Stimulated activated naive CD4-positive, alpha-beta T cell treated with Interleukin-2 at 50 U/mL for 16 hours (primary cell): ENCODE measurements around the gene SYCN.
"Not testable (repeated sequence)": the region's sequence is repeated elsewhere in the genome, so short reads cannot be mapped to it uniquely, and the experiment has no call there.

Experiments used
- DNase-seq: peaks from one replicate; lab custom pipeline; 2025; lab: John Stamatoyannopoulos, UW

The SYCN gene

GRCh38 chr19:39224910-39225309 is 20.8 kb upstream of the SYCN start:
- no peak for DNase-seq

DNA sequence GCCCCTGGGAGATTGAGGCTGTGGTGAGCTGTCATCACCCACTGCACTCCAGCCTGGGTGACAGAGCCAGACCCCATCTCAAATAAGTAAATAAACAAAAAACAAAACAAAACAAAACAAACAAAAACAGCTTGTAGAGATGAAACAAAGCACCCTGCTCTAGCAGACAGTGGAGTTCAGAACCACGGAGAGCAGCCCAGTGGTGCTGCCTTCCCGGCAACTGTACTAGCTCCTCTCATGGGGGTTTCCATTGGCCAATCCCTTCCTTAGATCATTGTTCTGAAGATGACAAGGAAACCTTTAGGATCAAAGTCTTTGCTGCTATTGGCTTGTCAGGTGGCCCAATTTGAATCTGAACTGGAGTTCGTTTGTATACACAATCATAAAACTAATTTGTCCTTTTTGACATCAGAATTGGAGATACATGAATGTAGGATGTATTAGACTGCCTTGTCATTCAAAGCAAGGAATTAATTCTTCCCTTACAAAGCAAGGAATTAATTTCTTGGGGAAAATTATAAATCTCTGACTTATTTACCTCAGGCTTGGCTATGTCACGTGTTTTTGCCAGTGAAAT is 19.7 kb upstream of the SYCN start:
- no peak for DNase-seq

GRCh38 chr19:39219108-39219507 is 15.0 kb upstream of the SYCN start:
- not testable (repeated sequence) for DNase-seq

DNA sequence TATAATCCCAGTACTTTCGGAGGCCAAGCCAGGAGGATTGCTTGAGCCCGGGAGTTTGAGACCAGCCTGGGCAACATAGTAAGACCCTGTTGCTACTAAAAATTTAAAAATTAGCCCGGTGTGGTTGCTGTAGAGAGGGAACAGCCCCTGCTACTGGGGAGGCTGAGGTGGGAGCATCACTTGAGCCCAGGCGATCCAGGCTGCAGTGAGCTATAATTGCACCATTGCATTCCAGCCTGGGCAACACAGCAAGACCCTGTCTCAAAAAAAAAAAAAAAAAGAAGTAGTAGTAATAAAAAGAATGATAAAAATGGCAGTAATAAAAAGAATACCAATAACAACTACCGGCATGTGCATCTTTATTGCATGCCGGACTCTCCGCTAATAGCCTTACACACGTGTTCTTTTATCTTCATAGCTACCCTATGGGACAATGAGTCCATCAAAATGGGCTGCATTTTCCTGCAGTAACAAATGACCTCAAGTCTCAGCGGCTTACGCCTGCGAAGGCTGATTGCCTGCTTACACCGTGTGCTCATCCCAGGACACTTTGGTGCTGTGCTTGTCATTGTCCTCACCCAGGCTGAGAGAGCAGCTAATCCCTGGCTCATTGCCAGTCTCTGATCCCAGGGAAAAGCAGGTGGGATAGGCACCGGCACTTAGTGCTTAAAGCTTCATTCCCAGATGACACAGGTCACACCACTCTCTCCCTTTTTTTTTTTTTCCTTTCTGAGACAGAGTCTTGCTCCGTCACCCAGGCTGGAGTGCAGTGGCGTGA is 14.4 kb upstream of the SYCN start:
- no peak for DNase-seq

GRCh38 chr19:39217094-39217493 is 13.0 kb upstream of the SYCN start:
- no peak for DNase-seq

- not testable (repeated sequence) for DNase-seq
Measured at GRCh38 chr19:39215323-39215722, 11.3 kb upstream of the SYCN start.

DNA sequence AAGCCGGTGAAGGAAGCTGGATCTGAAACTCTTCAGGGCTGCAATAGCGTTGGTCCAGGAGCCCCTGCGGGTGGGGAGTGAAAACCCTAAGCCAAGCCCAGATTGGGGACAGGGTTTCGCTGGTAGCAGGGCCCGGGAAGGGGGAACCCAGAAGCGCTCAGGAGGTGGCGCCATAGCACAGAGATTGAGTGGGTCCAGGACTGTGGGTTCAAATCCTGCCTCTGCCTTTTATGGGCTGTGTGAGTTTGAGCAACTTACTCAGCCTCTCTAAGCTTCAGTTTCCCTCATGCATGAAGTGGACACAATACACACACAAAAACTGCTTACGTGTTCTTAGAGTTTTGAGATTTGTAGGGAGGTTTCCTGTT is 8.3 kb upstream of the SYCN start:
- peak; percentile 26 for DNase-seq

DNA sequence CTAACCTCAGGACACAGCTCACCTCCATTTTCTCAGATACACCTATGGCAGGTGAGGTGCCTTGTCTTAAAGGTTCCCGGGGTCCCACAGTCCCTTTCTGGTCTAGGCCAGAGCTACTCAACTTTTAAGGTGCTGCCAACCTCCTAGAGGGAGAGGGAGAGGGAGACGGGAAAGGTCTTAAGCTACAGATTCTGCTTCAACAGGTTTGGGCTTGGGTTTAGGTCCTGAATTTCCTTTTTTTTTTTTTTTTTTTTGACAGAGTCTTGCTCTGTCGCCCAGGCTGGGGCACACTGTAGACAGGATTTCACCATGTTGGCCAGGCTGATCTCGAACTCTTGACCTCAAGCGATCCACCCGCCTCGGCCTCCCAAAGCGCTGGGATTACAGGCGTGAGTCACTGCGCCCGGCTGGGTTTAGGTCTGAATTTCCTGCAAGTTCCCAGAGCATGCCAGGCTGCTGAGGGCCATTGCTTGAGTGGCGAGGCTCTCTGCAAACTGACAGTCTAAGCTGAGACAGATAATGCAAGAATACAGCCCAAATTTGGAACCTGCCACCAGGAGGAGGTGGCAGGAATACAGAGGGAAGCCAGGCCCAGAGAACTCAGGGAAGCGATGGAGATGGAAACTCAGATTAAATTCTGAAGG is 7.8 kb upstream of the SYCN start:
- DNase-seq, result no peak

DNA sequence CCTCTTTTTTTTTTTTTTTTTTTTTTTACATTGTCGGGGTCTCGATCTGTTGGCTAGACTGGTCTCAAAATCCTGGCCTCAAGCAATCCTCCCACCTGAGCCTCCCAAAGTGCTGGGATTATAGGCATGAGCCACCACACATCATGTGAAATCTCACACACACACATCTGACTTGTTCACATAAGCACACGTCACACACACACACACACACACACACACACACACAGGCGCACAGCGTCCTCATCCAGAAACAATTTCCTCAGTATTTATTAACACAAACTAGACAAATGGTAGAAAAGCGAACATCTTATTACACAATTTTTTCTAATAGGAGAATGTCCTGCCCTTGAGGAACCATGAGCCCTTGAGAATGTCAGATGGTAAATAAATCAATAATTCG is 5.1 kb upstream of the SYCN start:
- no peak for DNase-seq

DNA sequence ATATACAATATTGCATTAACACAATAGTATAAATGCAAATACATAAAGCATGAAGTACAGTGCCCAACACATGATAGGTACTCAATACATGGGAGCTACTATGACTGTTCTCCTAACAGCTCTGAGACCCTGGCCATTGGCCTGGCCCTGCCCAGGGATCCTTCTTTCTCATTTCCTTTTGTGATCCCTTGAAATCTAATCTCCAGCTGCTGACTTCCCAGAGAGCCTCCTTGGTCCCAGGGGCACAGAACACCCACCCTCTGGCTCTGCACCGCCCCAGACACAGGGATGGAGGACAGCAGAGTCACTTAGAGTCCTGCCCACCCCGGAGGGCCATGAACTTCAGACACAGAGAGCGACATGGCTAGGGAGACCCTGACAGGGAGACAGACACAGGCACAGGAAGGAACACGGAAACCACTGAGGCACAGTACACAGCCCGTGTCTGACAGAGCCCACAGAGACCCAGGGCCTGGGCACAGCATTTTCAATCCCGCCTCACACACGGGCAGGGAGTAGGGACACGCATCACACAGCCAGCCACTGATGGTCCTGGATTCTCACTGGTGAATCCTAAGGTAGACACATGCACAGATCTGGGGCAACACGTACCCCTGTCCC is 4.2 kb upstream of the SYCN start:
- no peak for DNase-seq

GRCh38 chr19:39207293-39207836 is 3.3 kb upstream of the SYCN start:
- DNase-seq, result no peak

DNA sequence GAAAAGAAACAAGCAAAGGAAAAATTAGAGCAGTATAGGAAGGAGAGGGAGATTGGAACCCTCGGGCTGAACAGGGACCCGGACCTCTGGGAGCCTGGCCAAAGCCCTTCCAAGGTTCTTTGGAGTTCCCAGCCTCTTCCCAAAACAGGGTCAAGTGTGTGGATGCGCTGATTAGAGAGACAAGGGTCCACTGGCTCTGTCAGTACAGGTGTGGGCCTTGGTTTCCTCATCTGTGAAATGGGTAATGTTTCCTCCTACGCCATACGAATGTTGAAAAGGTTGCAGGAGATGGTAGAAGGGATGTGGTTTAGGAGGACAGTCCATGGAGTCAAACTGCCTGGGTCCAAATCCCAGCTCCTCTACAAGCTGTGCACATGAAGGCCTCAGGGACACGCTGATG is 2.1 kb upstream of the SYCN start:
- DNase-seq, result no peak

GRCh38 chr19:39205449-39205764 is 1.3 kb upstream of the SYCN start:
- no peak for DNase-seq

GRCh38 chr19:39202998-39203355 is 1.1 kb downstream of the SYCN start:
- no peak for DNase-seq

- no peak for DNase-seq
Measured at GRCh38 chr19:39200803-39201115, 3.3 kb downstream of the SYCN start.

GRCh38 chr19:39200066-39200802 is 3.8 kb downstream of the SYCN start:
- DNase-seq, result no peak

- DNase-seq, result no peak
Measured at GRCh38 chr19:39199025-39199424, 5.0 kb downstream of the SYCN start.

GRCh38 chr19:39197808-39198207 is 6.3 kb downstream of the SYCN start:
- no peak for DNase-seq

- DNase-seq, result no peak
Measured at GRCh38 chr19:39196860-39197562, 7.1 kb downstream of the SYCN start, which contains the start of gene NCCRP1. NCCRP1 (plus strand) TSS chr19:39196964; CDS start chr19:39196983, 19 bp downstream.

- no peak for DNase-seq
Measured at GRCh38 chr19:39196320-39196719, 7.7 kb downstream of the SYCN start.

- DNase-seq, result no peak
Measured at GRCh38 chr19:39195755-39196154, 8.3 kb downstream of the SYCN start.
